GM20000 (cell line): Measurements from ENCODE around the gene OR5B2.
"Not testable (repeated sequence)": the region's sequence is repeated elsewhere in the genome, so short reads cannot be mapped to it uniquely, and the experiment has no call there.

Experiments
- DNase-seq: peaks from one replicate; pipeline ENCODE4 v3.0.0; 2012; ENCODE audit warnings: low spot score
- CTCF ChIP-seq: IDR thresholded peaks from 2 replicates; pipeline ENCODE4 v1.5.1; 2012; ENCODE audit warnings: mild to moderate bottlenecking, control low read depth; ENCODE audit errors: extremely low read depth, missing control alignments

Gene OR5B2

GRCh38 chr11:58438486-58438885 lies 10.6 kb upstream of the OR5B2 start:
- no peak for DNase-seq
- no peak for TF ChIP-seq CTCF

- no peak for DNase-seq
- no peak for TF ChIP-seq CTCF
These were observed 6.3 kb upstream of the OR5B2 start for GRCh38 chr11:58434217-58434616.

- TF ChIP-seq CTCF, result no peak
- no peak for DNase-seq
These were observed 5.8 kb upstream of the OR5B2 start for GRCh38 chr11:58433638-58434203.

GRCh38 chr11:58429273-58429672 lies 1.4 kb upstream of the OR5B2 start:
- no peak for TF ChIP-seq CTCF
- no peak for DNase-seq

GRCh38 chr11:58406774-58407173 lies 21.1 kb downstream of the OR5B2 start, which contains the start of gene OR5B3:
Gene OR5B3 (minus strand): TSS chr11:58406874. CDS start chr11:58403409, 3,465 bp downstream.
- no peak for DNase-seq
- TF ChIP-seq CTCF, result no peak

GRCh38 chr11:58399622-58400021 lies 28.3 kb downstream of the OR5B2 start:
- DNase-seq, result not testable (repeated sequence)

- no peak for TF ChIP-seq CTCF
- DNase-seq, result no peak
These were observed 32.3 kb downstream of the OR5B2 start for GRCh38 chr11:58395581-58395980.

GRCh38 chr11:58394195-58394594 lies 33.7 kb downstream of the OR5B2 start:
- DNase-seq, result no peak
- TF ChIP-seq CTCF, result no peak
